ENCODE measurements around the gene RANBP17.
"Not testable (repeated sequence)": the region's sequence is repeated elsewhere in the genome, so short reads cannot be mapped to it uniquely, and the experiment has no call there.

DNA sequence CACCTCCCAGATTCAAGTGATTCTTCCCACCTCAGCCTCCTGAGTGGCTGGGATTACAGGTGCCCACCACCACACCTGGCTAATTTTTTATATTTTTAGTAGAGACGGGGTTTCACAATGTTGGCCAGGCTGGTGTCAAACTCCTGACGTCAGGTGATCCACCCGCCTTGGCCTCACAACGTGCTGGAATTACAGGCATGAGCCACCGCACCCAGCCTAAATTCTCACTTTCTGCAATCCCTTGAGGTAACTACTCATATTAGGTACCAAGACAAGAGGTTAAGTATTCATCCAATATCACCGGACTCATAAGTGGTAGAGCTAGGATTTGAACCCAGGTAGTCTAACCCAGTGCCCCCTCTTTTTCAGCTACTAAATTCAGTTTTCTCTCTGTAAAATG, 436.1 kb downstream of the RANBP17 start:
- TF ChIP-seq, protein P1, sequence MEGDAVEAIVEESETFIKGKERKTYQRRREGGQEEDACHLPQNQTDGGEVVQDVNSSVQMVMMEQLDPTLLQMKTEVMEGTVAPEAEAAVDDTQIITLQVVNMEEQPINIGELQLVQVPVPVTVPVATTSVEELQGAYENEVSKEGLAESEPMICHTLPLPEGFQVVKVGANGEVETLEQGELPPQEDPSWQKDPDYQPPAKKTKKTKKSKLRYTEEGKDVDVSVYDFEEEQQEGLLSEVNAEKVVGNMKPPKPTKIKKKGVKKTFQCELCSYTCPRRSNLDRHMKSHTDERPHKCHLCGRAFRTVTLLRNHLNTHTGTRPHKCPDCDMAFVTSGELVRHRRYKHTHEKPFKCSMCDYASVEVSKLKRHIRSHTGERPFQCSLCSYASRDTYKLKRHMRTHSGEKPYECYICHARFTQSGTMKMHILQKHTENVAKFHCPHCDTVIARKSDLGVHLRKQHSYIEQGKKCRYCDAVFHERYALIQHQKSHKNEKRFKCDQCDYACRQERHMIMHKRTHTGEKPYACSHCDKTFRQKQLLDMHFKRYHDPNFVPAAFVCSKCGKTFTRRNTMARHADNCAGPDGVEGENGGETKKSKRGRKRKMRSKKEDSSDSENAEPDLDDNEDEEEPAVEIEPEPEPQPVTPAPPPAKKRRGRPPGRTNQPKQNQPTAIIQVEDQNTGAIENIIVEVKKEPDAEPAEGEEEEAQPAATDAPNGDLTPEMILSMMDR (IDR thresholded peaks at IDR 0.05) = not testable (repeated sequence)
- TF ChIP-seq POLR2A (IDR thresholded peaks at IDR 0.05) = not testable (repeated sequence)
